Loucy (cell line): ENCODE data around the gene MTMR4.

Experiments used
- H2AFZ ChIP-seq: fragments of 200-600 bp; sonication (generic); 2 replicates; pipeline ENCODE4 v1.6.0; 2016; ENCODE audit warnings: antibody characterized with exemption, mild to moderate bottlenecking, low read length, moderate library complexity
- H3F3A ChIP-seq: fragments of 200-600 bp; 2 replicates; pipeline ENCODE4 v1.6.0; 2016; ENCODE audit warnings: antibody characterized with exemption, low read depth, mild to moderate bottlenecking
- H3K27me3 ChIP-seq: fragments of 200-600 bp; sonication (generic); 2 replicates; pipeline ENCODE4 v1.6.1; 2014; ENCODE audit warnings: low read length, mild to moderate bottlenecking; ENCODE audit not compliant: insufficient read depth, poor library complexity, severe bottlenecking
- H3K36me3 ChIP-seq: fragments of 200-600 bp; sonication (generic); 2 replicates; pipeline ENCODE4 v1.6.1; 2016; ENCODE audit warnings: low read length; ENCODE audit not compliant: insufficient read depth
- H3K4me1 ChIP-seq: fragments of 200-600 bp; sonication (generic); 2 replicates; pipeline ENCODE4 v1.5.1; 2014; ENCODE audit warnings: low read length, mild to moderate bottlenecking; ENCODE audit not compliant: insufficient read depth, poor library complexity, severe bottlenecking
- H3K4me2 ChIP-seq: fragments of 200-600 bp; sonication (generic); 2 replicates; pipeline ENCODE4 v1.6.0; 2014; ENCODE audit warnings: antibody characterized with exemption, low read length, low read depth, mild to moderate bottlenecking; ENCODE audit not compliant: poor library complexity, severe bottlenecking
- H3K4me3 ChIP-seq: fragments of 200-600 bp; sonication (generic); 2 replicates; pipeline ENCODE4 v1.5.1; 2014; ENCODE audit warnings: low read length, mild to moderate bottlenecking, mixed read lengths; ENCODE audit not compliant: poor library complexity, severe bottlenecking
- H3K79me2 ChIP-seq: fragments of 200-600 bp; sonication (generic); 2 replicates; pipeline ENCODE4 v1.6.1; 2014; ENCODE audit warnings: low read length; ENCODE audit not compliant: insufficient read depth
- H3K9ac ChIP-seq: fragments of 200-600 bp; sonication (generic); 2 replicates; pipeline ENCODE4 v1.6.0; 2014; ENCODE audit warnings: mild to moderate bottlenecking, low read depth, low read length, moderate library complexity; ENCODE audit not compliant: poor library complexity, severe bottlenecking
- H3K9me2 ChIP-seq: fragments of 200-600 bp; sonication (generic); replicated peaks from 2 replicates; pipeline ENCODE4 v1.6.1; 2016; ENCODE audit warnings: low read depth, low read length, mixed read lengths
- H3K9me3 ChIP-seq: fragments of 200-600 bp; sonication (generic); 2 replicates; pipeline ENCODE4 v1.6.1; 2014; ENCODE audit warnings: mild to moderate bottlenecking, antibody characterized with exemption, low read length, low read depth; ENCODE audit not compliant: insufficient read depth
- H4K20me1 ChIP-seq: fragments of 200-600 bp; sonication (generic); 2 replicates; pipeline ENCODE4 v1.6.0; 2014; ENCODE audit warnings: antibody characterized with exemption, low read length, mild to moderate bottlenecking; ENCODE audit not compliant: insufficient read depth, poor library complexity, severe bottlenecking
- CTCF ChIP-seq: fragments of 200-600 bp; sonication (generic); conservative IDR thresholded peaks from 2 replicates; pipeline ENCODE4 v1.5.1; 2014; ENCODE audit warnings: mild to moderate bottlenecking, antibody characterized with exemption, low read length
- EZH2phosphoT487 ChIP-seq: fragments of 200-600 bp; IDR thresholded peaks from 2 replicates; pipeline ENCODE4 v1.6.1; 2018; ENCODE audit warnings: antibody characterized with exemption, mild to moderate bottlenecking, moderate library complexity, borderline replicate concordance

Gene MTMR4

GRCh38 chr17:58535431-58535830 lies 21.0 kb upstream of the MTMR4 start:
- Histone ChIP-seq H3K4me1 (peaks cover 8% of the 10 kb centered on the region), H3K9me3 (no peaks in the 10 kb centered on the region), H3K36me3 (no peaks in the 10 kb centered on the region), H3F3A (no peaks in the 10 kb centered on the region), H3K27me3 (no peaks in the 10 kb centered on the region), H3K4me3 (no peak overlapping the region), H3K4me2 (no peak overlapping the region), H3K9me2 (no peaks in the 10 kb centered on the region), H3K9ac (no peak overlapping the region), H4K20me1 (no peaks in the 10 kb centered on the region), H2AFZ (no peak overlapping the region), H3K79me2 (no peaks in the 10 kb centered on the region)
- TF ChIP-seq CTCF (no peak), EZH2phosphoT487 (no peak)

- peaks cover 8% of the 10 kb centered on the region for H3K4me1 ChIP-seq
- no peaks in the 10 kb centered on the region for H3K27me3 ChIP-seq
- H3K9ac ChIP-seq = no peak overlapping the region
- H4K20me1 ChIP-seq = no peaks in the 10 kb centered on the region
- H2AFZ ChIP-seq = no peak overlapping the region
- no peaks in the 10 kb centered on the region for H3K36me3 ChIP-seq
- H3K79me2 ChIP-seq = no peaks in the 10 kb centered on the region
- no peak overlapping the region for H3K4me2 ChIP-seq
- H3K9me2 ChIP-seq = no peaks in the 10 kb centered on the region
- H3K9me3 ChIP-seq = no peaks in the 10 kb centered on the region
- H3F3A ChIP-seq = no peaks in the 10 kb centered on the region
- TF ChIP-seq CTCF = no peak
- no peak for TF ChIP-seq EZH2phosphoT487
- H3K4me3 ChIP-seq = no peak overlapping the region
Measured at GRCh38 chr17:58534901-58535421, 20.5 kb upstream of the MTMR4 start.

- H3K9me2 ChIP-seq = no peaks in the 10 kb centered on the region
- H3K9ac ChIP-seq = no peak overlapping the region
- H3K79me2 ChIP-seq = no peaks in the 10 kb centered on the region
- no peaks in the 10 kb centered on the region for H3K9me3 ChIP-seq
- H3K4me3 ChIP-seq = no peak overlapping the region
- H3K36me3 ChIP-seq = no peaks in the 10 kb centered on the region
- no peaks in the 10 kb centered on the region for H3F3A ChIP-seq
- H3K4me2 ChIP-seq = no peak overlapping the region
- peaks cover 3% of the 10 kb centered on the region for H3K4me1 ChIP-seq
- no peak overlapping the region for H2AFZ ChIP-seq
- H4K20me1 ChIP-seq = no peaks in the 10 kb centered on the region
- no peaks in the 10 kb centered on the region for H3K27me3 ChIP-seq
- no peak for TF ChIP-seq EZH2phosphoT487
- no peak; the same call in 1 of the 2 replicates for TF ChIP-seq CTCF
Measured at GRCh38 chr17:58534331-58534730, 19.9 kb upstream of the MTMR4 start.
